ENCODE results near the gene LRRC75B.
"Not testable (repeated sequence)": the region's sequence is repeated elsewhere in the genome, so short reads cannot be mapped to it uniquely, and the experiment has no call there.

The LRRC75B gene

DNA sequence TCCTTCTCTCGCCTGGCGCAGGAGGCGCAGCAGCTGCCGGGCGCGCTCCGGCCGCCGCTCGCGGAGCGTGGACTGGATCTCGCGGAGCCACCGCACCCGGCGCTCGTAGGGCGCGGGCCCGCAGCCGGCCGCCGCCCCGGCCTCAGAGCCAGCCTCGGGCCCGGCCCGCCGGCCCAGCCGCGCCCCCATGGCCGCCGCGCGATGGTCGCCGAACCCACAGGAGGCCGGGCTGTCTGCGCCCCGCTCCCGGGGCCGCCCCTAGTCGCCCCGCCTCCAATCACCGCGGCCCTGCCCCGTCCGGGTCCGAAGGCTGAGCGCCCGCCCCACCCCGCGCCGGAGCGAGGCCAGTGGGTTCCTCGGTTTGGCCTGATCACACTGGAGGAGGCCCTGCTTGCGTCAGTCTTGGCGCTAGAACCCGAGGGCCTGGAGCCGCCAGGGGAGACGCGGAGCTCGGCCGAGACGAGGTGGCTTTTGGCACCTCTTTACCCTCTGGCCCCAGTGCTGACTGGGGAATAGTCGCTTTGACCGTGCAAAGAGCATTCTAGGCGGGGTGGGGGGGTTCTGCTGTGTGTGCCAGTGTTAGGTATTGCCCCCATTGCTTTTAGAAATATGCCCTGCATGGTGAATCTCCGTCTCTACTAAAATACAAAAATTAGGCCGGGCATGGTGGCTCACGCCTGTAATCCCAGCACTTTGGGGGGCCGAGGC lies at the start of gene LRRC75B (continued):
- TF ChIP-seq, protein P1, sequence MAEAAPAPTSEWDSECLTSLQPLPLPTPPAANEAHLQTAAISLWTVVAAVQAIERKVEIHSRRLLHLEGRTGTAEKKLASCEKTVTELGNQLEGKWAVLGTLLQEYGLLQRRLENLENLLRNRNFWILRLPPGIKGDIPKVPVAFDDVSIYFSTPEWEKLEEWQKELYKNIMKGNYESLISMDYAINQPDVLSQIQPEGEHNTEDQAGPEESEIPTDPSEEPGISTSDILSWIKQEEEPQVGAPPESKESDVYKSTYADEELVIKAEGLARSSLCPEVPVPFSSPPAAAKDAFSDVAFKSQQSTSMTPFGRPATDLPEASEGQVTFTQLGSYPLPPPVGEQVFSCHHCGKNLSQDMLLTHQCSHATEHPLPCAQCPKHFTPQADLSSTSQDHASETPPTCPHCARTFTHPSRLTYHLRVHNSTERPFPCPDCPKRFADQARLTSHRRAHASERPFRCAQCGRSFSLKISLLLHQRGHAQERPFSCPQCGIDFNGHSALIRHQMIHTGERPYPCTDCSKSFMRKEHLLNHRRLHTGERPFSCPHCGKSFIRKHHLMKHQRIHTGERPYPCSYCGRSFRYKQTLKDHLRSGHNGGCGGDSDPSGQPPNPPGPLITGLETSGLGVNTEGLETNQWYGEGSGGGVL (tag by site-specific recombination; IDR thresholded peaks at IDR 0.05) = peak; percentile 98
- peak; percentile 51; the same call in 1 of the 2 replicates for TF ChIP-seq BCL11A (tag by site-specific recombination; IDR thresholded peaks at IDR 0.05; ENCODE audit: low read depth)
- peak; percentile 46; the same call in 1 of the 2 replicates for TF ChIP-seq ZSCAN30 (tag by site-specific recombination; IDR thresholded peaks at IDR 0.05)
- peak; percentile 24; the same call in 1 of the 2 replicates for TF ChIP-seq KLF8 (tag by site-specific recombination; IDR thresholded peaks at IDR 0.05)
- 0 out of 2 replicates have a peak, but pooled peaks have one; percentile 24 for TF ChIP-seq PRDM10 (tag by site-specific recombination; IDR thresholded peaks at IDR 0.05)
- TF ChIP-seq SP3 (tag by site-specific recombination; IDR thresholded peaks at IDR 0.05) = peak; percentile 24; the same call in 1 of the 2 replicates
- peak; percentile 89 for TF ChIP-seq ZNF18 (tag by site-specific recombination; IDR thresholded peaks at IDR 0.05)

GRCh38 chr22:24642307-24642706 lies 49.4 kb upstream of the LRRC75B start:
- POLR2A ChIA-PET = interaction anchor here (0.6 kb wide), 2 partner anchors 35 to 95 kb away, joined by 4 to 6 read pairs; no protein-coding TSS in a partner anchor

GRCh38 chr22:24636513-24636912 lies 43.6 kb upstream of the LRRC75B start:
- peak; percentile 87; the same call in 1 of the 2 replicates for TF ChIP-seq ZNF10 (tag by site-specific recombination; IDR thresholded peaks at IDR 0.05)
- H3K9me3 ChIP-seq (ENCODE audit: control insufficient read depth, insufficient read depth, low read depth, low read length); H3K4me1 ChIP-seq (ENCODE audit: control insufficient read depth, insufficient read depth, low read length); H3K36me3 ChIP-seq (ENCODE audit: control insufficient read depth in 2 of 2, insufficient read depth in 1 of 2, low read length in 2 of 2); POLR2A ChIA-PET; H3K27ac ChIP-seq (ENCODE audit: extremely low read depth, low read depth, low read length); H3K4me3 ChIP-seq (ENCODE audit: low read depth, low read length); CTCF ChIA-PET: not testable (repeated sequence)

More at GRCh38 chr22:24642307-24642706, 49.4 kb upstream of the LRRC75B start:
- CTCF ChIA-PET = interaction anchor here (1.6 kb wide), 1 partner anchor 126 kb away, joined by 6 read pairs; no protein-coding TSS in a partner anchor
- not testable (repeated sequence) for H3K27ac ChIP-seq (ENCODE audit: extremely low read depth, low read depth, low read length); H3K4me3 ChIP-seq (ENCODE audit: low read depth, low read length); H3K36me3 ChIP-seq (ENCODE audit: control insufficient read depth in 2 of 2, insufficient read depth in 1 of 2, low read length in 2 of 2); H3K9me3 ChIP-seq (ENCODE audit: control insufficient read depth, insufficient read depth, low read depth, low read length); H3K4me1 ChIP-seq (ENCODE audit: control insufficient read depth, insufficient read depth, low read length)

DNA sequence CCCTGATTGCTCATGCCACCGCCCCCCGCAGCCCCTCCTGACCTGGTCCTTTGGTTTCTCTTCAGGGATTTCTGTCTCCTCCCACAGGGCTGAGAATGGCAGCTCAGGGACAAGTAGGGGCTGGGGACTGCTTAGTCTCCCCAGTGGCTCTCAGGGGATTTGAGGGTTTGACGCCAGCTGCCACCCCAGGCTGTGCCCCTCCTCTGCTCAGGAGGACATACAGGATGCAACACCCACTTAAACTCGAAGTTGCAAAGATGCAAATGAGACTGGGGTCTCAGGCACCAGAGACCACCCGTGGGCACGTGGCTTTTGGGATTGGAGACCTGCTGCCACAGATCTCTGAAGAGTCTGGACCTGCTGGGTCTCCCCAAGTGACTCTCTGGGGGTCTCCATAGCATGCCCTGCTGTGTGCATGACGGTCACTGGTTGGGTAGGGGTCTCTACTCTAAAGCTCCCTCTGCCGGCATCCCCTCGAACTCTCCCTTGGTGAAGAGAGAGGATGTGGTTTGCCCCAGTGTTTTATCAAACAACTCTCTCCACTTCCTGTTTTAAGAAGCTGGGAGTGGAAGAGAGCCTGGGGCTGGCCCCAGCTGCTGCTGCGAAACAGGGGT lies 42.0 kb upstream of the LRRC75B start:
- CTCF ChIA-PET = interaction anchor here (0.6 kb wide), 1 partner anchor 198 kb away, joined by 3 read pairs; no protein-coding TSS in a partner anchor
- H3K27ac ChIP-seq (ENCODE audit: extremely low read depth, low read depth, low read length) = not testable (repeated sequence)

More for the DNA sequence above, 42.0 kb upstream of the LRRC75B start:
- H3K9me3 ChIP-seq (ENCODE audit: control insufficient read depth, insufficient read depth, low read depth, low read length); H3K36me3 ChIP-seq (ENCODE audit: control insufficient read depth in 2 of 2, insufficient read depth in 1 of 2, low read length in 2 of 2); POLR2A ChIA-PET; H3K4me3 ChIP-seq (ENCODE audit: low read depth, low read length); H3K4me1 ChIP-seq (ENCODE audit: control insufficient read depth, insufficient read depth, low read length): not testable (repeated sequence)

Measured in HEK293 (cell line).